IMR-90 (cell line): Measurements from ENCODE around the gene DIP2C. TPM values are rescaled to one million over a fixed set of nuclear protein-coding genes. Genes with fewer than 3 reads are reported as not detected.

Experiments used
- ATAC-seq: fragments of 200-7000 bp; cut with Tn5 transposase; 2 replicates; pipeline ENCODE4 v1.9.1; 2020; ENCODE audit warnings: low read depth, mild to moderate bottlenecking, moderate library complexity
- BruUV-seq: library from RNA; stranded (reverse); fragments of 400-500 nt; replicated peaks from 2 replicates; lab custom pipeline; 2021; lab: Mats Ljungman, UMichigan
- CTCF ChIA-PET: fragments of 300-600 bp; formaldehyde crosslinking; extraction: SDS; loops from one replicate; lab custom pipeline; 2021; ENCODE audit warnings: antibody characterized with exemption; lab: Yijun Ruan, JAX
- POLR2A ChIA-PET: fragments of 300-600 bp; sonication (Branson Sonifier 250); formaldehyde crosslinking; loops from one replicate; lab custom pipeline; 2022; ENCODE audit warnings: antibody characterized with exemption; ENCODE audit not compliant: unreplicated experiment; lab: Charles Lee
- DNase-seq: peaks from one replicate; pipeline ENCODE4 v3.0.0; 2013
- H2AFZ ChIP-seq: replicated peaks from 2 replicates; pipeline ENCODE3; 2013; ENCODE audit warnings: low read length, mild to moderate bottlenecking; ENCODE audit not compliant: poor library complexity
- H2AK5ac ChIP-seq: 2 replicates; pipeline ENCODE4 v1.6.1; 2013; ENCODE audit warnings: low read depth, low read length, inconsistent platforms
- H2AK9ac ChIP-seq: replicated peaks from 2 replicates; pipeline ENCODE3; 2013; ENCODE audit warnings: mild to moderate bottlenecking, low read depth, low read length, moderate library complexity; ENCODE audit not compliant: poor library complexity
- H2BK120ac ChIP-seq: 2 replicates; pipeline ENCODE4 v1.6.1; 2013; ENCODE audit warnings: low read depth, low read length, inconsistent platforms
- H2BK15ac ChIP-seq: 3 replicates; pipeline ENCODE4 v1.6.1; 2013; ENCODE audit warnings: low read depth, low read length, inconsistent platforms
- H2BK20ac ChIP-seq: 2 replicates; pipeline ENCODE4 v1.6.1; 2013; ENCODE audit warnings: low read depth, mild to moderate bottlenecking, inconsistent platforms, low read length, moderate library complexity
- H2BK5ac ChIP-seq: 2 replicates; pipeline ENCODE4 v1.6.1; 2013; ENCODE audit warnings: mild to moderate bottlenecking, low read depth, low read length, inconsistent platforms; ENCODE audit not compliant: poor library complexity, severe bottlenecking
- H3K14ac ChIP-seq: replicated peaks from 2 replicates; pipeline ENCODE4 v1.6.1; 2013; ENCODE audit warnings: low read depth, low read length, inconsistent platforms
- H3K18ac ChIP-seq: 2 replicates; pipeline ENCODE4 v1.6.1; 2013; ENCODE audit warnings: low read depth, low read length, control low read depth
- H3K23ac ChIP-seq: 2 replicates; pipeline ENCODE4 v1.6.1; 2013; ENCODE audit warnings: low read depth, low read length, inconsistent platforms
- H3K27ac ChIP-seq: 2 replicates; pipeline ENCODE4 v1.5.1; 2013; ENCODE audit warnings: mild to moderate bottlenecking, control low read depth, low read length; ENCODE audit not compliant: insufficient read depth
- H3K27me3 ChIP-seq: 2 replicates; pipeline ENCODE4 v1.6.1; 2013; ENCODE audit warnings: low read length; ENCODE audit not compliant: control insufficient read depth, insufficient read depth
- H3K36me3 ChIP-seq: 2 replicates; pipeline ENCODE4 v1.6.1; 2013; ENCODE audit warnings: low read length, mixed read lengths; ENCODE audit not compliant: control insufficient read depth, insufficient read depth
- H3K4ac ChIP-seq: 2 replicates; pipeline ENCODE4 v1.6.1; 2013; ENCODE audit warnings: low read depth, low read length, inconsistent platforms
- H3K4me1 ChIP-seq: 2 replicates; pipeline ENCODE4 v1.6.1; 2013; ENCODE audit warnings: low read length, mixed read lengths; ENCODE audit not compliant: control insufficient read depth, insufficient read depth
- H3K4me2 ChIP-seq: 2 replicates; pipeline ENCODE4 v1.6.1; 2013; ENCODE audit warnings: low read depth, mild to moderate bottlenecking, control low read depth, low read length, moderate library complexity
- H3K4me3 ChIP-seq: 2 replicates; pipeline ENCODE4 v1.5.1; 2013; ENCODE audit warnings: low read depth, mild to moderate bottlenecking, control low read depth, low read length, moderate library complexity; ENCODE audit not compliant: insufficient read depth
- H3K56ac ChIP-seq: 2 replicates; pipeline ENCODE4 v1.6.1; 2013; ENCODE audit warnings: low read length, inconsistent platforms; ENCODE audit not compliant: insufficient read depth; ENCODE audit errors: extremely low read depth
- H3K79me1 ChIP-seq, 2 experiments: 2 replicates each; pipeline ENCODE4 v1.6.1; 2013; ENCODE audit warnings: low read length in 2 of 2, inconsistent platforms in 1 of 2, low read depth in 1 of 2
- H3K9ac ChIP-seq: 2 replicates; pipeline ENCODE4 v1.6.1; 2013; ENCODE audit warnings: low read depth, low read length, control low read depth
- H3K9me1 ChIP-seq: 2 replicates; pipeline ENCODE4 v1.6.1; 2013; ENCODE audit warnings: low read length, inconsistent platforms; ENCODE audit not compliant: insufficient read depth
- H3K9me3 ChIP-seq: 2 replicates; pipeline ENCODE4 v1.6.1; 2013; ENCODE audit warnings: low read length; ENCODE audit not compliant: control insufficient read depth, insufficient read depth
- H4K20me1 ChIP-seq: 2 replicates; pipeline ENCODE4 v1.6.1; 2013; ENCODE audit warnings: low read length, inconsistent platforms; ENCODE audit not compliant: insufficient read depth
- H4K5ac ChIP-seq: 2 replicates; pipeline ENCODE4 v1.6.1; 2013; ENCODE audit warnings: mild to moderate bottlenecking, low read depth, low read length, control low read depth
- H4K8ac ChIP-seq, 2 experiments: 2 replicates each; pipeline ENCODE4 v1.6.1; 2013; ENCODE audit warnings: low read depth in 2 of 2, low read length in 2 of 2, control low read depth in 1 of 2, inconsistent platforms in 1 of 2
- H4K91ac ChIP-seq: 2 replicates; pipeline ENCODE4 v1.6.1; 2013; ENCODE audit warnings: low read depth, low read length, inconsistent platforms; ENCODE audit not compliant: insufficient read depth
- BHLHE40 ChIP-seq: fragments of 150-350 bp; IDR thresholded peaks from 2 replicates; pipeline ENCODE4 v1.6.1; 2016; ENCODE audit warnings: mild to moderate bottlenecking, low read depth, low read length
- CEBPB ChIP-seq: IDR thresholded peaks from 2 replicates; pipeline ENCODE4 v1.6.1; 2012; ENCODE audit warnings: low read depth, low read length, improper control_type of control experiment
- CHD1 ChIP-seq: IDR thresholded peaks from 2 replicates; pipeline ENCODE4 v1.6.1; 2012; ENCODE audit warnings: low read depth, low read length, improper control_type of control experiment
- CTCF ChIP-seq: conservative IDR thresholded peaks from 2 replicates; pipeline ENCODE4 v1.5.1; 2012; ENCODE audit warnings: mild to moderate bottlenecking, low read depth, low read length, improper control_type of control experiment
- ELK1 ChIP-seq: fragments of 150-350 bp; IDR thresholded peaks from 2 replicates; pipeline ENCODE4 v1.6.1; 2016; ENCODE audit warnings: low read depth, mild to moderate bottlenecking, low read length, moderate library complexity, borderline replicate concordance
- FOS ChIP-seq: fragments of 150-350 bp; IDR thresholded peaks from 2 replicates; pipeline ENCODE4 v1.6.1; 2016; ENCODE audit warnings: low read depth, low read length
- MAFK ChIP-seq: IDR thresholded peaks from 2 replicates; pipeline ENCODE4 v1.6.1; 2012; ENCODE audit warnings: low read depth, low read length, improper control_type of control experiment
- MAZ ChIP-seq: IDR thresholded peaks from 2 replicates; pipeline ENCODE4 v1.6.1; 2012; ENCODE audit warnings: low read depth, mild to moderate bottlenecking, low read length, improper control_type of control experiment, moderate library complexity, borderline replicate concordance
- NFE2L2 ChIP-seq: fragments of 150-350 bp; IDR thresholded peaks from 2 replicates; pipeline ENCODE4 v1.6.1; 2016; ENCODE audit warnings: low read depth, mild to moderate bottlenecking, low read length
- POLR2A ChIP-seq: IDR thresholded peaks from 2 replicates; pipeline ENCODE4 v1.6.1; 2012; ENCODE audit warnings: mild to moderate bottlenecking, low read depth, low read length
- RAD21 ChIP-seq: IDR thresholded peaks from 2 replicates; pipeline ENCODE4 v1.6.1; 2012; ENCODE audit warnings: low read length, improper control_type of control experiment
- RCOR1 ChIP-seq: IDR thresholded peaks from 2 replicates; pipeline ENCODE4 v1.6.1; 2012; ENCODE audit warnings: mild to moderate bottlenecking, low read length, improper control_type of control experiment; ENCODE audit not compliant: insufficient replicate concordance
- RFX5 ChIP-seq: IDR thresholded peaks from 2 replicates; pipeline ENCODE4 v1.8.0; 2012; ENCODE audit warnings: low read depth, mild to moderate bottlenecking, low read length, moderate library complexity
- WGBS, 2 experiments: methylation state at CpG; one replicate each; pipeline versions ENCODE4 v1.1.5 to v1.1.7; 2013; ENCODE audit warnings: missing lambda C conversion rate in 2 of 2; ENCODE audit not compliant: insufficient read length in 1 of 2; ENCODE audit errors: extremely low coverage in 2 of 2; 5-methylcytosine and 5-hydroxymethylcytosine counted together
- dilution Hi-C: fragments of 300-500 bp; cut with HindIII; formaldehyde crosslinking; loops from one replicate; pipeline ENCODE4 v1.14.3; 2018; ENCODE audit warnings: low sequenced_read_pairs; ENCODE audit not compliant: unreplicated experiment
- in situ Hi-C: fragments of 300-500 bp; cut with MboI; formaldehyde crosslinking; loops from 3 replicates; pipeline ENCODE4 v1.14.3; 2019; ENCODE audit warnings: low sequenced_read_pairs, inconsistent platforms, mixed read lengths
- intact Hi-C: fragments of 100-400 bp; cut with micrococcal nuclease; formaldehyde crosslinking; loops from 2 replicates; pipeline ENCODE4 v1.10.0; 2022
- polyA plus RNA-seq, 3 experiments: library from polyadenylated mRNA; depleted of rRNA; stranded (reverse); fragments of >200 nt; gene quantifications; 2 replicates each; pipeline ENCODE4 v1.2.3, GENCODE V29; 2012; ENCODE audit warnings: low replicate concordance in 1 of 3
- total RNA-seq: library from RNA; depleted of rRNA; stranded (reverse); fragments of >200 nt; gene quantifications from 2 replicates; pipeline ENCODE4 v1.2.3, GENCODE V29; 2012
- TF ChIP-seq, protein P1 (sequence below): fragments of 150-350 bp; IDR thresholded peaks from 2 replicates; pipeline ENCODE4 v1.6.1; 2017; ENCODE audit warnings: mild to moderate bottlenecking, antibody characterized with exemption, low read length, low read depth

Gene DIP2C
- total and polyA plus RNA-seq, 2 of the 4 experiments (the other 2 are of a cell fraction), result 8.6 to 17.3 TPM

- CTCF ChIA-PET, result no interaction called here
- no peak for TF ChIP-seq RCOR1
- no peak for TF ChIP-seq CTCF
- TF ChIP-seq FOS, result no peak
- no peak for TF ChIP-seq NFE2L2
- TF ChIP-seq BHLHE40, result no peak
- TF ChIP-seq MAFK, result no peak
- TF ChIP-seq, protein P1, sequence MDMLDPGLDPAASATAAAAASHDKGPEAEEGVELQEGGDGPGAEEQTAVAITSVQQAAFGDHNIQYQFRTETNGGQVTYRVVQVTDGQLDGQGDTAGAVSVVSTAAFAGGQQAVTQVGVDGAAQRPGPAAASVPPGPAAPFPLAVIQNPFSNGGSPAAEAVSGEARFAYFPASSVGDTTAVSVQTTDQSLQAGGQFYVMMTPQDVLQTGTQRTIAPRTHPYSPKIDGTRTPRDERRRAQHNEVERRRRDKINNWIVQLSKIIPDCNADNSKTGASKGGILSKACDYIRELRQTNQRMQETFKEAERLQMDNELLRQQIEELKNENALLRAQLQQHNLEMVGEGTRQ, result no peak
- no peak for TF ChIP-seq RFX5
- TF ChIP-seq CHD1, result no peak
- no peak for TF ChIP-seq POLR2A
- TF ChIP-seq ELK1, result no peak
- no peak for TF ChIP-seq CEBPB
- TF ChIP-seq MAZ, result no peak
- no peak for TF ChIP-seq RAD21
Measured at GRCh38 chr10:604716-605631, 84.5 kb downstream of the DIP2C start.

More at GRCh38 chr10:604716-605631, 84.5 kb downstream of the DIP2C start:
- H2AK9ac ChIP-seq, result no peak overlapping the region
- H3K79me1 ChIP-seq, result peaks cover 44 to 83% of the 10 kb centered on the region in 2 experiments
- no peak overlapping the region for H2AFZ ChIP-seq
- H3K18ac ChIP-seq, result no peak overlapping the region
- intact Hi-C loops (no loop called here), in situ Hi-C loops (no loop called here), dilution Hi-C loops (no loop called here)
- H3K4me3 ChIP-seq, result no peak overlapping the region
- no peaks in the 10 kb centered on the region for H3K27me3 ChIP-seq
- no peak overlapping the region; the same call in 1 of the 2 replicates for H3K4me2 ChIP-seq
- peak overlapping the region; percentile 61; the same call in 1 of the 2 replicates for H2BK120ac ChIP-seq
- H4K5ac ChIP-seq, result no peak overlapping the region
- peaks cover 37% of the 10 kb centered on the region for H3K4me1 ChIP-seq
- peaks cover 25% of the 10 kb centered on the region for H4K20me1 ChIP-seq
- peak overlapping the region in 1 of 2 experiments; percentile 56; a peak in 1 of 4 replicates for H4K8ac ChIP-seq
- peak overlapping the region; percentile 28 for H3K14ac ChIP-seq
- H2BK20ac ChIP-seq, result no peak overlapping the region
- no peaks in the 10 kb centered on the region for H3K9me3 ChIP-seq
- WGBS, 2 experiments, result 69% methylated on average over 12 of the region's 21 CpGs; no CpG with 5 or more reads in 1 of the 2 experiments
- H3K23ac ChIP-seq, result peak overlapping the region; percentile 55
- H4K91ac ChIP-seq, result peak overlapping the region; percentile 6; the same call in 1 of the 2 replicates
- no peak for ATAC-seq
- peak overlapping the region; percentile 45 for H3K4ac ChIP-seq
- POLR2A ChIA-PET, result no interaction called here
- H3K56ac ChIP-seq, result no peak overlapping the region; the same call in 1 of the 2 replicates
- H2AK5ac ChIP-seq, result peak overlapping the region; percentile 31; the same call in 1 of the 2 replicates
- H3K9me1 ChIP-seq, result peaks cover 46% of the 10 kb centered on the region
- BruUV-seq, result no TSS peak
- no peaks in the 10 kb centered on the region for H3K36me3 ChIP-seq
- H2BK15ac ChIP-seq, result no peak overlapping the region; the same call in 2 of the 3 replicates
- H2BK5ac ChIP-seq, result no peak overlapping the region
- H3K9ac ChIP-seq, result no peak overlapping the region
- H3K27ac ChIP-seq, result no peak overlapping the region
- no peak for DNase-seq
